ENCODE results near the gene SF3B3. TPM values are rescaled to one million over a fixed set of nuclear protein-coding genes. Genes with fewer than 3 reads are reported as not detected.

SF3B3 gene
- total and polyA plus RNA-seq, 2 of the 13 experiments (the other 11 are each of a cell fraction or from before 2014, with no cell fraction given): 157 to 500 TPM

DNA sequence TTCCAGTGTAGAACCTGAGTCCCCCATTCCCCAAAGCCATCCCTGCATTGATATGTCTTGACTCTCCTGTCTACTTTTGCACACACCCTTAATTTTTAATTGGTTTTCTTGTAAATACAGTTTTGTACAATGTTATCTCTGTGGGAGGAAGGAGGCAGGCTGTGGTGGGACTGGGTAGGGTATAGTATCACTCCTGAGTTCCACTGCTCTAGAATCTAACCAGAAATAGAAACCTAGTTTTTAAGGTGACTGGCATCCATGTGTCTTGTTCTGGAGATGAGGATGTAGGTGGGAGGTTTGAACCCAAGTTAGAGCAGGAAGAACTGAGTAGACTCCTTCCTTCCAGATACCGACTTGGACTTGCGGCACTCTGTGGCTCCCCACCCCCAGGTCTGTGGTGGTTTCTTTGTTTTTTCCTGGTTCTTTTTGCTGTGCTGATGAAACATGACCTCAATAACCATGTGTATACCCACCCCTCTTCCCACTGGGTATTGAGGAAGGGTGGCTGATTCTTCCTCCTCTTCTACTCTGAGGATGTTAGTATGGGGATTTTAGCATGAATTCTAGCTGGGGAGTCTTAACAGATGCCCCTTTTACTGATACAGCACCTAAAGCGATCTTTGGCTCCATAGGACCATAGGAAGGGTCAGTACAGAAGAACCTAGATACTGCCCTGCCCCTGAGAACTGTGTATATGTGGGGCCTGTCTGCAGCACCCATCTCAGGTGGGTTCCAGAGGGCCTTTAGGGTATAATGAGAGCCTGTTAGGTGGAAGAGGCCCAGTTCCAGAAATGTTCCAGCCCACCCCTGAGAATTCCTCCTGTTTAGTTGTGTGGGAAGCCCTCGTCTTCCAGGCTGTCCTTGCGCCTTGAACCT lies 48.7 kb downstream of the SF3B3 start:
- POLR2A ChIA-PET: no interaction called here
- WGBS (ENCODE audit: low lambda C conversion rate): 98% methylated on average over 5 of the region's 5 CpGs
- intact Hi-C loops (cut with micrococcal nuclease; ENCODE audit: unreplicated experiment) (no loop called here), in situ Hi-C loops (cut with HindIII; ENCODE audit: extremely low pct_ligation_motif_present, low pct_unique_long_range_greater_than_20kb) (no loop called here)
- Histone ChIP-seq H3K9me3 (ENCODE audit: low read length) (no peaks in the 10 kb centered on the region), H3K27me3 (ENCODE audit: control insufficient read depth in 1 of 2, insufficient read depth in 2 of 2, low read length in 2 of 2) (no peaks in the 10 kb centered on the region), H3K4me2 (ENCODE audit: low read depth, low read length) (no peak overlapping the region), H3K4me1 (ENCODE audit: insufficient read depth, low read length) (no peaks in the 10 kb centered on the region), H3K4me3 (replicated peaks in 1 of 3; ENCODE audit: insufficient read depth in 1 of 3, low read depth in 2 of 3, low read length in 3 of 3) (no peak overlapping the region), H3K27ac (ENCODE audit: extremely low read length, insufficient read depth, low read length) (no peak overlapping the region), H2AFZ (ENCODE audit: low read length) (no peak overlapping the region), H3K9ac (ENCODE audit: insufficient read depth, low read depth, low read length) (no peak overlapping the region), H3K36me3 (replicated peaks in 1 of 2; ENCODE audit: control insufficient read depth in 1 of 2, insufficient read depth in 2 of 2, low read length in 2 of 2) (peaks cover 52 to 72% of the 10 kb centered on the region in 2 experiments), H4K20me1 (ENCODE audit: insufficient read depth, low read length) (peaks cover 21% of the 10 kb centered on the region; the same call in 1 of the 2 replicates), H3K79me2 (ENCODE audit: insufficient read depth, low read length) (no peaks in the 10 kb centered on the region)
- no peak for DNase-seq (ENCODE audit: low spot score)
- ATAC-seq: no peak
- no peak for FAIRE-seq
- TF ChIP-seq RBM22 (optimal IDR thresholded peaks at IDR 0.05; ENCODE audit: low read length) (peak; percentile 75), RBFOX2 (IDR thresholded peaks at IDR 0.05; ENCODE audit: low read depth, low read length) (0 out of 2 replicates have a peak, but pooled peaks have one; percentile 18), ISX (CRISPR knock-in tag; conservative IDR thresholded peaks at IDR 0.05) (no peak)
- CTCF ChIA-PET (ENCODE audit: low intra/inter-chr PET ratio, low total read pairs): no interaction called here
- BruUV-seq (replicated peaks): TSS peak; percentile 25

DNA sequence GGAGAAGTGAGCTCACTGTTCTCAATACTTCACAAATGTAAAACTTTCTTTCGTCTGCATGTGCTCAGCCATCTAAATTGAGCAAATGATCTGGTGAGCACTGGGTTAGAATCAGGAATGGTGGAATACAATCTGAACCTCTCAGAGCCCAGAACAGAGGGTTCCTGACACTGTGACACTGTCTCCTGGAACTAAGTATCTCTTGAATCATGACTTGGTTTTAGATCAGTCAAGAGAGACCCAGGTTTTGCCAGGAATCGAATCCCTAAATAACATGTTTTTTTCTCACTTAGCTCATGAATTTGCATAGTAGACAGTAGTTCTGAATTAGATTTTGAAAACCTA lies 49.3 kb downstream of the SF3B3 start:
- Histone ChIP-seq H4K20me1 (ENCODE audit: insufficient read depth, low read length) (peaks cover 21% of the 10 kb centered on the region; the same call in 1 of the 2 replicates), H3K9ac (ENCODE audit: insufficient read depth, low read depth, low read length) (no peak overlapping the region), H3K27me3 (ENCODE audit: control insufficient read depth in 1 of 2, insufficient read depth in 2 of 2, low read length in 2 of 2) (no peaks in the 10 kb centered on the region), H3K4me1 (ENCODE audit: insufficient read depth, low read length) (no peaks in the 10 kb centered on the region), H3K4me2 (ENCODE audit: low read depth, low read length) (no peak overlapping the region), H3K79me2 (ENCODE audit: insufficient read depth, low read length) (no peaks in the 10 kb centered on the region), H3K4me3 (replicated peaks in 1 of 3; ENCODE audit: insufficient read depth in 1 of 3, low read depth in 2 of 3, low read length in 3 of 3) (no peak overlapping the region), H3K27ac (ENCODE audit: extremely low read length, insufficient read depth, low read length) (no peak overlapping the region), H3K36me3 (replicated peaks in 1 of 2; ENCODE audit: control insufficient read depth in 1 of 2, insufficient read depth in 2 of 2, low read length in 2 of 2) (peaks cover 49 to 65% of the 10 kb centered on the region in 2 experiments), H2AFZ (ENCODE audit: low read length) (no peak overlapping the region), H3K9me3 (ENCODE audit: low read length) (no peaks in the 10 kb centered on the region)
- intact Hi-C loops (cut with micrococcal nuclease; ENCODE audit: unreplicated experiment): no loop called here
- no TSS peak for BruUV-seq (replicated peaks)
- no peak for TF ChIP-seq KLF16 (CRISPR knock-in tag; IDR thresholded peaks at IDR 0.05)
- no peak for TF ChIP-seq ZNF614 (CRISPR knock-in tag; IDR thresholded peaks at IDR 0.05; ENCODE audit: borderline replicate concordance)
- TF ChIP-seq PAF1 (CRISPR knock-in tag; IDR thresholded peaks at IDR 0.05): 0 out of 2 replicates have a peak, but pooled peaks have one; percentile 22
- peak; percentile 10 for TF ChIP-seq RBM22 (optimal IDR thresholded peaks at IDR 0.05; ENCODE audit: low read length)
- TF ChIP-seq PCBP1 (IDR thresholded peaks at IDR 0.05; ENCODE audit: borderline replicate concordance, low read depth, low read length): no peak
- TF ChIP-seq FOXP1 (IDR thresholded peaks at IDR 0.05): no peak
- no peak for TF ChIP-seq FOXP1 (CRISPR knock-in tag; IDR thresholded peaks at IDR 0.05)
- ChIA-PET POLR2A (no interaction called here), CTCF (ENCODE audit: low intra/inter-chr PET ratio, low total read pairs) (no interaction called here)
- no peak for ATAC-seq
- in situ Hi-C loops (cut with HindIII; ENCODE audit: extremely low pct_ligation_motif_present, low pct_unique_long_range_greater_than_20kb): no loop called here
- DNase-seq (ENCODE audit: low spot score): no peak
- FAIRE-seq: no peak
- 92% methylated on average over 2 of the region's 2 CpGs for WGBS (ENCODE audit: low lambda C conversion rate)
